Colonic mucosa (tissue), 4 donors: ENCODE data around the gene PDIA3. TPM values are rescaled to one million over a fixed set of nuclear protein-coding genes. Genes with fewer than 3 reads are reported as not detected.

Experiments used
- DNase-seq: peaks from one replicate; pipeline ENCODE4 v3.0.0-alpha.2; 2020
- H3K27ac ChIP-seq: fragments of 200-600 bp; one replicate; pipeline ENCODE4 v1.8.0; 2021
- H3K27me3 ChIP-seq: fragments of 200-600 bp; one replicate; pipeline ENCODE4 v1.8.0; 2021
- H3K36me3 ChIP-seq: fragments of 200-600 bp; one replicate; pipeline ENCODE4 v1.8.0; 2021
- H3K4me1 ChIP-seq: fragments of 200-600 bp; one replicate; pipeline ENCODE4 v1.8.0; 2021; ENCODE audit warnings: mild to moderate bottlenecking
- H3K4me3 ChIP-seq: fragments of 200-600 bp; one replicate; pipeline ENCODE4 v1.8.0; 2021
- H3K9ac ChIP-seq, 2 donors: one replicate each; pipeline ENCODE4 v1.7.0; 2013; ENCODE audit warnings: control low read depth in 2 of 2, low read depth in 2 of 2, low read length in 2 of 2
- H3K9me3 ChIP-seq: fragments of 200-600 bp; one replicate; pipeline ENCODE4 v1.8.0; 2021
- intact Hi-C: fragments of 100-400 bp; cut with DNase I; formaldehyde crosslinking; loops from one replicate; pipeline ENCODE4 v1.14.1; 2022
- total RNA-seq, 2 donors: library from RNA; stranded (reverse); fragmentation: NEBNext Ultra II Directional in 1 of 2; extraction: Animal tissue kit (Norgen Biotek cat#: 25700) in 1 of 2; gene quantifications; one replicate each; pipeline ENCODE4 v1.2.1, GENCODE V29; 2021
- TF ChIP-seq, protein P1 (sequence below): fragments of 200-600 bp; IDR thresholded peaks from one replicate; pipeline ENCODE4 v1.8.0; 2022; ENCODE audit warnings: antibody characterized with exemption, mild to moderate bottlenecking
- donor health status: healthy.
- donor health status: DM: no; HTN: no; CAD: no.
- donor health status: DM: no; HTN: no; CAD: no.

Gene PDIA3
- total RNA-seq, 2 donors from 2014 or later, result 554 to 846 TPM

GRCh38 chr15:43789409-43789808, 43.2 kb downstream of the PDIA3 start:
- H3K27ac ChIP-seq, result no peak overlapping the region
- peaks cover 11% of the 10 kb centered on the region for H3K4me1 ChIP-seq
- intact Hi-C loops, result no loop called here
- TF ChIP-seq, protein P1, sequence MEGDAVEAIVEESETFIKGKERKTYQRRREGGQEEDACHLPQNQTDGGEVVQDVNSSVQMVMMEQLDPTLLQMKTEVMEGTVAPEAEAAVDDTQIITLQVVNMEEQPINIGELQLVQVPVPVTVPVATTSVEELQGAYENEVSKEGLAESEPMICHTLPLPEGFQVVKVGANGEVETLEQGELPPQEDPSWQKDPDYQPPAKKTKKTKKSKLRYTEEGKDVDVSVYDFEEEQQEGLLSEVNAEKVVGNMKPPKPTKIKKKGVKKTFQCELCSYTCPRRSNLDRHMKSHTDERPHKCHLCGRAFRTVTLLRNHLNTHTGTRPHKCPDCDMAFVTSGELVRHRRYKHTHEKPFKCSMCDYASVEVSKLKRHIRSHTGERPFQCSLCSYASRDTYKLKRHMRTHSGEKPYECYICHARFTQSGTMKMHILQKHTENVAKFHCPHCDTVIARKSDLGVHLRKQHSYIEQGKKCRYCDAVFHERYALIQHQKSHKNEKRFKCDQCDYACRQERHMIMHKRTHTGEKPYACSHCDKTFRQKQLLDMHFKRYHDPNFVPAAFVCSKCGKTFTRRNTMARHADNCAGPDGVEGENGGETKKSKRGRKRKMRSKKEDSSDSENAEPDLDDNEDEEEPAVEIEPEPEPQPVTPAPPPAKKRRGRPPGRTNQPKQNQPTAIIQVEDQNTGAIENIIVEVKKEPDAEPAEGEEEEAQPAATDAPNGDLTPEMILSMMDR, result no peak
- no peak overlapping the region for H3K4me3 ChIP-seq
- H3K36me3 ChIP-seq, result peaks cover 4% of the 10 kb centered on the region
- no peak for DNase-seq
- H3K27me3 ChIP-seq, result no peaks in the 10 kb centered on the region
- H3K9ac ChIP-seq, result no peak overlapping the region
- H3K9me3 ChIP-seq, result no peaks in the 10 kb centered on the region

GRCh38 chr15:43791993-43792760, 45.9 kb downstream of the PDIA3 start, which contains the start of gene SERF2:
Gene SERF2, plus strand, starts transcription at chr15:43792320. Its CDS starts 57 bp downstream, at chr15:43792377.
- intact Hi-C loops, result loop anchor here (10.0 kb wide), 1 partner anchor 923 kb away; the partner anchor contains the start of genes B2M and PATL2
- H3K9me3 ChIP-seq, result no peaks in the 10 kb centered on the region

GRCh38 chr15:43792761-43793476, 46.7 kb downstream of the PDIA3 start:
- peak; percentile 63 for DNase-seq
- H3K9ac ChIP-seq, result peak overlapping the region; percentile 100
- TF ChIP-seq, protein P1, result no peak
- no peaks in the 10 kb centered on the region for H3K27me3 ChIP-seq
- intact Hi-C loops, result loop anchor here (10.0 kb wide), 1 partner anchor 922 kb away; the partner anchor contains the start of genes B2M and PATL2
- peak overlapping the region; percentile 93 for H3K27ac ChIP-seq
- peaks cover 8% of the 10 kb centered on the region for H3K36me3 ChIP-seq
- H3K9me3 ChIP-seq, result no peaks in the 10 kb centered on the region
- peak overlapping the region; percentile 87 for H3K4me3 ChIP-seq
- peaks cover 22% of the 10 kb centered on the region for H3K4me1 ChIP-seq

More at GRCh38 chr15:43791993-43792760, 45.9 kb downstream of the PDIA3 start, which contains the start of gene SERF2:
- TF ChIP-seq, protein P1, result no peak
- Histone ChIP-seq H3K36me3 (peaks cover 8% of the 10 kb centered on the region), H3K27me3 (no peaks in the 10 kb centered on the region), H3K4me3 (peak within 1 kb of the TSS; percentile 87), H3K4me1 (peaks cover 14% of the 10 kb centered on the region), H3K9ac (peak within 1 kb of the TSS; percentile 100), H3K27ac (peak within 1 kb of the TSS; percentile 93)
- DNase-seq, result peak; percentile 100

DNA sequence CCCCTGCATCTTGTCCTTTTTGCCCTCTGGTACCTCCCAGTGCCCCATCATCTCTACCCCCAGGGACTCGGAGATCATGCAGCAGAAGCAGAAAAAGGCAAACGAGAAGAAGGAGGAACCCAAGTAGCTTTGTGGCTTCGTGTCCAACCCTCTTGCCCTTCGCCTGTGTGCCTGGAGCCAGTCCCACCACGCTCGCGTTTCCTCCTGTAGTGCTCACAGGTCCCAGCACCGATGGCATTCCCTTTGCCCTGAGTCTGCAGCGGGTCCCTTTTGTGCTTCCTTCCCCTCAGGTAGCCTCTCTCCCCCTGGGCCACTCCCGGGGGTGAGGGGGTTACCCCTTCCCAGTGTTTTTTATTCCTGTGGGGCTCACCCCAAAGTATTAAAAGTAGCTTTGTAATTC, 47.4 kb downstream of the PDIA3 start:
- H3K9me3 ChIP-seq, result no peaks in the 10 kb centered on the region
- TF ChIP-seq, protein P1, result no peak
- peak overlapping the region; percentile 87 for H3K4me3 ChIP-seq
- no peak for DNase-seq
- H3K27ac ChIP-seq, result peak overlapping the region; percentile 93
- H3K27me3 ChIP-seq, result no peaks in the 10 kb centered on the region
- H3K36me3 ChIP-seq, result peaks cover 8% of the 10 kb centered on the region
- H3K4me1 ChIP-seq, result peaks cover 27% of the 10 kb centered on the region
- peak overlapping the region; percentile 100 for H3K9ac ChIP-seq
- intact Hi-C loops, result loop anchor here (10.0 kb wide), 1 partner anchor 921 kb away; the partner anchor contains the start of genes B2M and PATL2

DNA sequence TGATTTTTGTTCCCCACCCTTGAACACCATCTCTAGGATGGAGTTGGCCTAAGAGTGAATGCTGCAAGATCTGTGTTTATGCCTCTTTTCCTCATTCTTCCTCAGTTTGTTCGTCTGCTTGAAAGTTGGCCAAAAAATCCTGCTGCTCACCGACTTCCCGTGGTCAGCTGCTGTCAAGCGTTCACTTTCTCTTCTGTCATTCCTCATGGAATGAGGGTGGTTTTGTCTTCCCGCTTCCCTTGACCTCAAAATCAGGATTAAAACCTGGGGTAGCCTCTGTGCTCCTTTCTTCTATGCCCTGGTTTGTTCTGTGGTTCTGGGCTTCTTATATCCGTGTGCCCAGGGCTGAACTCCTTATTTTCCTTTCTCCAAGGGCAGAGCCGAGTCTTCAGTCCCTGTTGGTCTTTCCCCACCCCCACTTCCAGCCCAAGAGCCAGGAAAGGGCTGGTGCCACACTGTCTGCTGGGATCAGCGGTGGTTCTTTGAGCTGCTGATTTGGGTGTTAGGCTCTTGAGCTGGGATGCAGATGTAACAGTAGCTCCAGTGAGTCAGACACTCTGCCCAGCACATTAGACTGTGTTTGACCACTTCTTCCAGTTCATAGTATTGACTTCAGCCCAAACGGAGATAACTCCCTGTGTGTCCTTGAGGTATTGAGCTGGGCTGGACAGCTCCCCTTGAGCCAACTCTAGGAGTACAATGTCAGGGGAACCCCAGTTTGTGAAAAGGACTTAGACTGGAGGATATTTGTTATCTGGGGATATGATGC, 48.2 kb downstream of the PDIA3 start:
- Histone ChIP-seq H3K36me3 (peaks cover 8% of the 10 kb centered on the region), H3K4me1 (peaks cover 27% of the 10 kb centered on the region), H3K4me3 (no peak overlapping the region), H3K9me3 (no peaks in the 10 kb centered on the region), H3K27ac (peak overlapping the region; percentile 93), H3K9ac (peak overlapping the region in 1 of 2 donors; percentile 100), H3K27me3 (no peaks in the 10 kb centered on the region)
- TF ChIP-seq, protein P1, result no peak
- intact Hi-C loops, result loop anchor here (10.0 kb wide), 1 partner anchor 920 kb away; the partner anchor contains the start of genes B2M and PATL2
- no peak for DNase-seq
